K562 (cell line): ENCODE measurements around the gene DESI2.

ENCODE experiments used
- HMGXB4 ChIP-seq: sonication (generic); formaldehyde crosslinking; IDR thresholded peaks from 2 replicates; pipeline ENCODE4 v1.8.1; 2023; ENCODE audit warnings: mild to moderate bottlenecking, missing genetic modification reagents
- POLR2AphosphoS5 ChIP-seq: IDR thresholded peaks from 2 replicates; pipeline ENCODE4 v1.6.1; 2011; ENCODE audit warnings: mild to moderate bottlenecking, low read depth, low read length, moderate library complexity; ENCODE audit not compliant: control insufficient read depth, insufficient read depth
- SMAD1 ChIP-seq: fragments of 150-350 bp; IDR thresholded peaks from 2 replicates; pipeline ENCODE4 v1.6.1; 2014; ENCODE audit warnings: low read length, low read depth; ENCODE audit not compliant: partially characterized antibody
- TAF1 ChIP-seq: IDR thresholded peaks from 2 replicates; pipeline ENCODE4 v1.6.1; 2011; ENCODE audit warnings: mild to moderate bottlenecking, low read length, moderate library complexity; ENCODE audit not compliant: insufficient read depth, control insufficient read depth, severe bottlenecking; ENCODE audit errors: extremely low read depth

- no peak for TF ChIP-seq TAF1
- no peak for TF ChIP-seq HMGXB4 (CRISPR knock-in tag)
- no peak for TF ChIP-seq SMAD1
- no peak for TF ChIP-seq POLR2AphosphoS5
These were observed 38.0 kb upstream of the DESI2 start for GRCh38 chr1:244614879-244615278.
